Nucleus accumbens (tissue), 56 donors: ENCODE measurements around the gene CIAO2A.
A peak's percentile ranks its signal among the peaks of the same experiment; 100 is the strongest.

Experiments
- DNase-seq, 56 donors: peaks; one replicate each; lab custom pipeline; 2025; lab: John Stamatoyannopoulos, UW

Gene CIAO2A

GRCh38 chr15:64045774-64046420 is 47.7 kb downstream of the CIAO2A start:
- DNase-seq, result peak in 17 of 56 donors; percentile 9 to 63 (median 36)

- peak in 1 of 56 donors; percentile 29 for DNase-seq
These were observed 48.6 kb downstream of the CIAO2A start for GRCh38 chr15:64045101-64045435.

DNA sequence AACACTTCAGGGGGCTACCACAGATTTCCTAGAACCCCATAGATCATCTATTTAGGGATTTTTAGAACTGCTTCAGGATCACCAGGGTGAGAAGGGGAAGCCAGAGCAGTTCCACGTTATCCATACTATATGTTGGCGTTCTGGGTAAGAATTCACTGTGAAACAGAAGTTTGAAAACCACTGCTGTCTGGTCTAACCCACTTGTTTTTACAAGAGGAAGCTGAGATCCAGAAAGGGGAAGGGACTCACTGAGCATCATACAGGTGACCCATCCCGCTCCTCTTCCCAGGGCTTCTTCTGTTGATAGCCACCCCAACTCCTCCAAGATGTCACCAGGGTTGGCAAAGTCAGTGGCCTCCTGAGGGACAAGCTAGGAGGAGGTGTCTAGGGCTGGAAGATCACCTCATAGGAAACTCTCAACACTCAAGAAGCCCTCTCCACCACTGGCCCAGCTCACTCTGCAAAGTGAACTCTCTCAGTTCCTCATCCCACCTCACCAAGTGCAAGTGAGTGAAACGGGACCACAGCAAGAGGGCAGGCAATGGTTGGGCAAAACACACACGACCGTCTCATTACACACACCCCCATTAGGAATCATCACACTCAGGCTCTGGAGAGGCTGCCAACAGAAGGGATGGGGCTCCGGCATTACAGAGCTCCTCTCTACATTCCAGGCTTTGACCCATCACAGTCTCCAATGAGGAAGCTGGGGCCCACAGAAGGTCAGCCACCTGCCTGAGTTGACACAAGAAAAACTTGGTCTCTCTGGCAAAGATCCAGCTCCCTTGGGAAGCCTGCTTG is 49.1 kb downstream of the CIAO2A start:
- peak in 1 of 56 donors; percentile 29 for DNase-seq

GRCh38 chr15:64038878-64039610 is 54.6 kb downstream of the CIAO2A start:
- DNase-seq, result no peak

- DNase-seq, result no peak
These were observed 55.7 kb downstream of the CIAO2A start for GRCh38 chr15:64037966-64038365.

GRCh38 chr15:64037116-64037515 is 56.5 kb downstream of the CIAO2A start:
- DNase-seq, result no peak

- no peak for DNase-seq
These were observed 58.1 kb downstream of the CIAO2A start for GRCh38 chr15:64035525-64035924.

DNA sequence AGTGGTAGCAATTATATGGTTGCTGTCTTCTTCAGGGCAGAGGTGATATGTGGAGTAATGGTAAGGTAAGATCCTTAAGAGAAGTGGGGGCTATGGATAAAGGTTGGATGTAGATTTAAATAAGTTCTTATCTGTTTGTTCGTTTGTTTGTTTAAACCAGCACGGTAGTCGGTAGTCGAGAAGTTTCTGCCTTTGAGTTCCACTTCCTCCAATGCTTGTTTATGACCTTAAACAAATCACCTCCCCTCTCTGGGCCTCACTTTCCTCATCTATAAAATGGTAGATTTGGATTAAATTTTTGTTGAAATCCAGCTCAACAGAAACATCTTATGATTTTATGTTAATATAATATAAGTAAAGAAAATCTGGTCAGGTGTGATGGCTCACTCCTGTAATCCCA is 59.1 kb downstream of the CIAO2A start:
- DNase-seq, result no peak

- no peak for DNase-seq
These were observed 61.3 kb downstream of the CIAO2A start for GRCh38 chr15:64032329-64032728.

GRCh38 chr15:64030123-64030522 is 63.5 kb downstream of the CIAO2A start:
- no peak for DNase-seq

- no peak for DNase-seq
These were observed 64.0 kb downstream of the CIAO2A start for GRCh38 chr15:64029633-64030032.

GRCh38 chr15:64029110-64029509 is 64.5 kb downstream of the CIAO2A start:
- peak in 49 of 56 donors; percentile 18 to 89 (median 69) for DNase-seq

DNA sequence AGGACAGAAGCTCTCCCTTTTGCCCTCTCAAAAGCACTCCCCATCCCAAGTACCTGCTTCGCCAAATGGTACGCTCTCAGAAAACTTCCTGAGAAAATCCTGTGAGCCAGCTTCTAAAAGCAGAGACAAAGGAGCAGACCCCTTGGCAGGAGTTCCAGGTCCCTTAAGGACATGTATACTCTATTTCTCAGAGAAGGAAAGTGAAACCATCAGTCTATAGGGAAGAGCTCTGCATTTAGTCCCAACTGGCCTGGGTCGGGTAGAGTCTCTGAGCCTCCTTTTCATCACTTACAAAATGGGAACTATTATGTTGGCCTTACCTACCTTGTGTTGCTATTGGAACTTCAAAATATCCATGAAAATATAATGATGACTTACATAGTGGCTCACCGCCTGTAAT is 67.0 kb downstream of the CIAO2A start:
- DNase-seq, result no peak

- no peak for DNase-seq
These were observed 69.2 kb downstream of the CIAO2A start for GRCh38 chr15:64024172-64025050.

DNA sequence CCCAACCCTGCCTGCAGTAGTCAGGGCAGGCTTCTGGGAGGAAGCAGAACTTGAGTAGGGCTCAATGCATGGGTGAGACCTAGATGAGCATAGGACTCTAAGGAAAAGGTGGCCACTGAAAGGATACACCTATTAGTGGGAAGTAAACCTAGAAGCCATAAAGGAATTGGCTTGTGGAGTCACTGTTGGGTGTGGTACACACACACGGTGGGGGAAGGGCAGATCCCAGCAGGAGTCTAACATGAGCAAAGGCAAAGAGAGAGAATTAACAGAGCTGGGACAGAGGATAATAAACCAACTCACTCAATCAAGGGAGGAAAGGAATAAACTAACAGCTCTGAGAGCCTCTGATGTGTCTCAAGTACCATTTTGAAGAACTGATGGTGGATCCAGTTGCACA is 70.4 kb downstream of the CIAO2A start:
- no peak for DNase-seq

GRCh38 chr15:64022571-64022970 is 71.1 kb downstream of the CIAO2A start:
- no peak for DNase-seq
